ENCODE results near the gene DNAJC3. TPM values are rescaled to one million over a fixed set of nuclear protein-coding genes. Genes with fewer than 3 reads are reported as not detected.
"Not testable (repeated sequence)": the region's sequence is repeated elsewhere in the genome, so short reads cannot be mapped to it uniquely, and the experiment has no call there.

The DNAJC3 gene
- polyA plus RNA-seq, 3 donors: 39.1 to 42.2 (median 39.9) TPM

DNA sequence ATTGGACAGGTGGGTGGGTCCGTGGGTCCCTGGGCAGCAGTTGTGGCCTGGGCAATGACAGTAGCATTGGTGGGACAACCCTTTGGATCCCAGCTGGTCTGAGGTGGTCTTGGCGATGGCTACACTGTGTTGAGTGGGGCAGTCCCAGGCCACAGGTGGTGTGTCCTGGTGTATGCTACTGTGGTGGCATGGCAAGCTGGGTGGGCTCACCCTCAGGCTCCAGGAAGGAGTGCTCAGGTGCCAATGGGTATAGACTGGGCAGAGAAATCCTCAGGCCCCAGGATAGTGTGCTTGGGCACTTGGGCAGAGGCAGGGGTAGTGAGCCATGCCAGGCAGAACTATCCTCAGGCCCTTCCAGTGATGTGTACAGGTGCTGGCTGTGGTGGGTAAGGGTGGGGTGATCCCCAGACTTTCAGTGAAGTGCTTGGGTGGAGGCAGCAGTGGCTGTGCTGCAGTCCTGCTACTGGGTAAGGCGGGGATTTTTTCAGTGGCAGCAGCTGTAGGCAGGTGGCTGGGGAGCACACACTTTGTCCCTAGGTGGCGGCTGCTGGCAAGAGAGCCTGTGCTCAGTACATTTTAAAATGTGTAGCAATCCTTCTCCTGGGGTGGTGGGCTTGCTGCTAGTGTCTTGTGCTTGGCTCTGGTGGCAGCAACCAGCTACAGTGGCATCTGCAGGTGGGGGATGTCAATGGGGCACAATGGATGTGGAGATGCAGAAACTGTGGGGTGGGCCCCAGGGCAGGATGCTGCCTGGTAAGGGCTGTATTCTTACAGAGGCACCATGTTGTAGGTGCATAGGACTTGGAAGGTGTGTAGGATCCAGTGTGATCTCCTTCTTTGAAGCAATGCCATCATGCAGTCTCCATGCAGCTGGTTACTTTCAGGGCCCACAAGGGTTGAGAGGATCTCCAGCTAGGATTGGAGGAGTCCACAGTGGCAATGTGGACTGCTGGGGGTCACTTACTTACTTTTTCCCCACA lies 64.9 kb downstream of the DNAJC3 start:
- no peak for DNase-seq (ENCODE audit: extremely low read depth in 1 of 11, low read depth in 9 of 11, low spot score in 4 of 11)

- no peak for DNase-seq (ENCODE audit: extremely low read depth in 1 of 11, low read depth in 9 of 11, low spot score in 4 of 11)
Measured at GRCh38 chr13:95743192-95743591, 66.3 kb downstream of the DNAJC3 start.

DNA sequence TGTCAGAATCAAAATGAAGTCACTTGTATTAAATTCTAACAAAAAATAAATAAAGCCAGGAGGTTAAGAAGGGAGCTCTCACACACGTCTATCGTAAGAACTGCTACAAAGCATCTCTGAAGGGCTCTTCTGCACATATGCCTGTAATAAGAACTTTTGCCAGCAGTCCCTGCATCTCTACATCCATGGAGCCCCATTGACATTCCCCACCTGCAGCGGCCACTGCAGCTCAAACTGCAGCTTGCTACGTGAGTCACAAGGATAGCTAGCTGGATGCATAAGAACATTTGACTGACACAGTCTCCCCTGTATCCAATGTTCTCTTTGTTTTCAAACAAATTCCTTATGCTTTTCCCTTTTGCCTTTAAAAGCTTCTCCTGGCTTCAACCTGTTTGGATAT lies 68.3 kb downstream of the DNAJC3 start:
- no peak for DNase-seq (ENCODE audit: extremely low read depth in 1 of 11, low read depth in 9 of 11, low spot score in 4 of 11)

GRCh38 chr13:95745752-95746151 lies 68.8 kb downstream of the DNAJC3 start:
- no peak for DNase-seq (ENCODE audit: extremely low read depth in 1 of 11, low read depth in 9 of 11, low spot score in 4 of 11)

DNA sequence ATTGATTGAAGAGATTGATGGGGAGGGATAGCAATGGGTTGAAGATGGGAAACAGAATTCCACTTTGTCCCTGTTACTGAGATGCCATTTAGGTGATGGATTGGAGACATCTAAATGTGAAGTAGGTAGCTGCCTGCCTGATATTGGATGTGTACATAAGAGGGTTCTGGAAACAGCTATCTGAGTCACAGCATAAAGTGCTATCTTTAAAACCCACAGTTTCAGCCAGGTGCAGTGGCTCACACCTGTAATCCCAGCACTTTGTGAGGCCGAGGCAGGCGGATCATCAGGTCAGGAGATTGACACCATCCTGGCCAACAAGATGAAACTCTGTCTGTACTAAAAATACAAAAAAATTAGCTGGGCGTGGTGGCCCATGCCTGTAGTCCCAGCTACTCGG lies 72.6 kb downstream of the DNAJC3 start:
- no peak for DNase-seq (ENCODE audit: extremely low read depth in 1 of 11, low read depth in 9 of 11, low spot score in 4 of 11)

- no peak for DNase-seq (ENCODE audit: extremely low read depth in 1 of 11, low read depth in 9 of 11, low spot score in 4 of 11)
Measured at GRCh38 chr13:95752677-95753076, 75.7 kb downstream of the DNAJC3 start.

GRCh38 chr13:95754069-95754468 lies 77.1 kb downstream of the DNAJC3 start:
- DNase-seq (ENCODE audit: extremely low read depth in 1 of 11, low read depth in 9 of 11, low spot score in 4 of 11): no peak

- DNase-seq (ENCODE audit: extremely low read depth in 1 of 11, low read depth in 9 of 11, low spot score in 4 of 11): no peak
Measured at GRCh38 chr13:95756072-95756471, 79.1 kb downstream of the DNAJC3 start.

- DNase-seq (ENCODE audit: extremely low read depth in 1 of 11, low read depth in 9 of 11, low spot score in 4 of 11): not testable (repeated sequence)
Measured at GRCh38 chr13:95762626-95763025, 85.7 kb downstream of the DNAJC3 start.

DNA sequence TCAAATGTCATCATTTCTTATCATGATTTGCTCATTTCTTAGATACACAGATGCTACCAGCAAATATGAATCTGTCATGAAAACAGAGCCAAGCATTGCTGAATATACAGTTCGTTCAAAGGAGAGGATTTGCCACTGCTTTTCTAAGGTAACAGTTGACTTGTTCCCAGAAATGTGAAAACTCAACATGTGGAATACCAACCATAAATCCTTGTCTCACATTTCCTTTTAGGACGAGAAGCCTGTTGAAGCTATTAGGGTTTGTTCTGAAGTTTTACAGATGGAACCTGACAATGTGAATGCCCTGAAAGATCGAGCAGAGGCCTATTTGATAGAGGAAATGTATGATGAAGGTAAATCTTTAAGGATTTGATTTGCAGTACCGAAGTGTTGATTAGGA lies 86.7 kb downstream of the DNAJC3 start:
- DNase-seq (ENCODE audit: extremely low read depth in 1 of 11, low read depth in 9 of 11, low spot score in 4 of 11): peak in 9 of 11 donors; percentile 9 to 39 (median 14)

DNA sequence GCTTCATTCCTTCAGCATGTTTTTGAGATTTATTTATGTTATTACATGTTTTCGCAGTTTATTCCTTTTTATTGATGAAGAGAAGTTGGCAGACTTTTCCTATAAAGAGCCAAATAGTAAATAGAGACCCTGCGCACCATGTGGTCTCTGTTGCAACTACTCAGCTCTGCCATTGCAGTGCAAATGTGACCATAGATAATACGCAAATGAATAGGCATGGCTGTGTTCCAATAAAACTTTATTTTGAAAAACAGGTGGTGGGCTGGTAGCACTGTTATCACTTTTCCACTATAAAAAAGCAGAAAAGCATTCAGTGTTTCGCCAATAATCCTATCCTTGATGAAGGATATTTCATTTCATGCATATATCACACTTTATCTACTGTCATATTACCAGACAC lies 95.0 kb downstream of the DNAJC3 start:
- DNase-seq (ENCODE audit: extremely low read depth in 1 of 11, low read depth in 9 of 11, low spot score in 4 of 11): no peak

GRCh38 chr13:95779522-95779921 lies 102.6 kb downstream of the DNAJC3 start:
- no peak for DNase-seq (ENCODE audit: extremely low read depth in 1 of 11, low read depth in 9 of 11, low spot score in 4 of 11)

GRCh38 chr13:95781016-95781415 lies 104.1 kb downstream of the DNAJC3 start:
- DNase-seq (ENCODE audit: extremely low read depth in 1 of 11, low read depth in 9 of 11, low spot score in 4 of 11): no peak

DNA sequence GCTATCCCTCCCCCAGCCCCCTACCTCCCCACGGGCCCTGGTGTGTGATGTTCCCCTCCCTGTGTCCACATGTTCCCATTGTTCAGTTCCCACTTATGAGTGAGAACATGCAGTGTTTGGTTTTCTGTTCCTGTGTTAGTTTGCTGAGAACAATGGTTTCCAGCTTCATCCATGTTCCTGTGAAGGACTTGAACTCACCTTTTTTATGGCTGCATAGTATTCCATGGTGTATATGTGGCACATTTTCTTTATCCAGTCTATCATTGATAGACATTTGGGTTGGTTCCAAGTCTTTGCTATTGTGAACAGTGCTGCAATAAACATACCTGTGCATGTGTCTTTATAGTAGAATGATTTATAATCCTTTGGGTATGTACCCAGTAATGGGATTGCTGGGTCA lies 105.0 kb downstream of the DNAJC3 start:
- not testable (repeated sequence) for DNase-seq (ENCODE audit: extremely low read depth in 1 of 11, low read depth in 9 of 11, low spot score in 4 of 11)

DNA sequence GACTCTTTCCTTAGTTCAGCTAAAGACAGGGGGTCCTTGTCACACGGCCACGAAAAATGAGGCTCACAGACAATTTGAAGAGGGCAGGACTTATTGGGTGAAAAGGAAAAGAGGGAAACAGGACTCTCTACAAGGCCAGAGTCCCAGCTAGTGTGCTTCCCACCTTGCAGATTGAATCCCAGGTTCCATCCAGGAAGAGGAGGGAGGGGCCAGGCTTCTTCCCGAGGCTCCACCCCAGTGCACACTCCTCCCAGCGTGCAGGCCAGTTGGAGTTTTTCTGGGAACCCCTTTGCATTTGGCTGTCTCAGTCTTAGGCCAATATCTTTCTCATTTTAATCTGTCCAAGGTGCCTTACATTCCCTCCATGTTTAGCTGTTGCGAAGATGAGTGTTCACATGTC lies 106.8 kb downstream of the DNAJC3 start:
- DNase-seq (ENCODE audit: extremely low read depth in 1 of 11, low read depth in 9 of 11, low spot score in 4 of 11): no peak

GRCh38 chr13:95784161-95784899 lies 107.4 kb downstream of the DNAJC3 start:
- no peak for DNase-seq (ENCODE audit: extremely low read depth in 1 of 11, low read depth in 9 of 11, low spot score in 4 of 11)

DNA sequence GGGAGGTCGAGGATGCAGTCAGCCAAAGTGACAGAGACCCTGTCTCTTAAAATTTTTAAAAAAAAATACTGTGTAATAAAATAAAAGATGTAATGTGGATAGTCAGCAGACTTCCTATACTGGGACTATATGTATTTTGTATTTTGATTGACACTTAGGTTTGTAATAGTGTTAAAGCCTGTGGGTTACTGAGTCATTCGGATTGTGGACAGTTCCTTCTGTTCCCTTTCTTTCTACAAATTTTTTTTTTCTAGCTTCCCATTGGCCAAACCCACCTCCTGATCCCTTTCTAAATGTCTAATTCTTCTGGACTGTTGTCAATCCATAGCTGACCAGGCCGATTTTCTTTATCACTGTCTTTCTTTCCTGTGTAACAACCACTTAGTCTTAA lies 108.0 kb downstream of the DNAJC3 start:
- no peak for DNase-seq (ENCODE audit: extremely low read depth in 1 of 11, low read depth in 9 of 11, low spot score in 4 of 11)

DNA sequence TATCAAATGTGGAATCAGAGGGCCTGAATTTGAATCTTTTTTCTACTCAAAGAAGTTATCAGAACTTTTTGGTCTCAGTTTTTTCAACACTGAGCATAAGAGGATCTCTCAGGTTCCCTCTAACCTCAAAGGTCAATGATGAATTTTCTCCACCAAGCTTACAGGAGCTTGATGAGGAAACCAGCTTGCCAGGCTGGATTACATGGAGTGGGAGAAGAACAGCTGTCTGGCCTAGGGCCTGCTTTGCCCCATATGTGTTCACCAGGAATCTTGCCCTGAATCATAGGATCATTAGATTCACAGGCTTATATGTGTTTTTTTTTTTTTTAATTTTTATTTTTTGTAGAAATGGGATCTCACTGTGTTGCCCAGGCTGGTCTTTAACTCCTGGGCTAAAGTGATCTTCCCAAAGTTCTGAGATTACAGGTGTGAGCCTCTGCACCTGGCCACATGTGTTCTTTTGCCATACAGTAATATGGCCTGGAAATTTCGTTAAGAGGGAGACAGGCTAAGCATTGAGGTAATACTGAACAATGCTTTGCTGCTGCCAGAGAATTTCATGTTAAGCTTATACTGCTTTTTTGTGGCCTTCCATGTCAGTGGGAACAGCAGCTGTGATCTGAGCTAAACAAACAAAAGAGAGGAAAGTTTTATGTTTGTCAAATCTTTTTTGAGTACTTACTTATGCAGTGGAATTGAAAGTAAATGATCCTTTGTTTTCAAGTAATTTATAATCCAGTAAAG lies 110.6 kb downstream of the DNAJC3 start:
- DNase-seq (ENCODE audit: extremely low read depth in 1 of 11, low read depth in 9 of 11, low spot score in 4 of 11): no peak

GRCh38 chr13:95788100-95788463 lies 111.1 kb downstream of the DNAJC3 start:
- no peak for DNase-seq (ENCODE audit: extremely low read depth in 1 of 11, low read depth in 9 of 11, low spot score in 4 of 11)

GRCh38 chr13:95789315-95789714 lies 112.4 kb downstream of the DNAJC3 start:
- DNase-seq (ENCODE audit: extremely low read depth in 1 of 11, low read depth in 9 of 11, low spot score in 4 of 11): not testable (repeated sequence)
